HG03575 (cell line): ENCODE results near the gene GRIN2C.

Experiments used
- ATAC-seq: cut with Tn5 transposase; IDR thresholded peaks from one replicate; pipeline ENCODE4 v1.9.1; 2021; ENCODE audit not compliant: unreplicated experiment, insufficient number of reproducible peaks, low FRiP score; ENCODE audit errors: extremely low read depth

GRIN2C gene

DNA sequence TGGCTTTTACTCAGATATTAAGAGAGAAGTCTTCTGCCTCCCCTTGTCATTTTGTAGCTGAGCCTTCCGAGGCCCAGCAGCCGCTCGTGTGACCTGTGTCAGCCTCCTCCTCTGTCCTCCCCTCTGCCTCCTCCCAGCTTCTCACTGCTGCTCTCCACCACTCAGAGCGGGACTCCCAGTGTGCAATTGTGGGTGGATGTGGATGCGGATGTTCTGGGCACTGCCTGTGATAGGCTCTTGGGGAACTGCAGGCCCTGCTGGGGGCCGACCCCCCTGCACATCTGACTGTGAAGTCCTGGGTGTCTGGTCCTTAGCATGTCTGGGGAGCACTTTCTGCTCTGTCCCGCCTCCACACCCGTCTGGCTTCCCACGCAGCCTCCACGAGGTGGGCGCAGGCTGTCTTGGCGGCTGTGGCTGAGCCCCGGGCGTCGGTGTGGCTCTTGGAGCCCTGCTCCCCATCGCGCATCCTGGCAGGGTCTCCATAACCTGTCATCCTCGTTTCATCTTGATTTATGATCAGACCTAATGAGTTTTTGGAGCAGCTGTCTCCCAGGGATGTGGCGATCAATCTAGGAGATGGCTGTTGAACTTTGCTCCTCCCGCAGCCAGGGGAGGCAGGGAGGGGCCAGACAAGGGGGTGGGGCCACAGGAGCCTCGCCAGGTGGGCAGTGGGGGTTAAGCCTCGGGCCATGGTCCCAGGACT is 28.1 kb downstream of the GRIN2C start:
- ATAC-seq, result no peak

DNA sequence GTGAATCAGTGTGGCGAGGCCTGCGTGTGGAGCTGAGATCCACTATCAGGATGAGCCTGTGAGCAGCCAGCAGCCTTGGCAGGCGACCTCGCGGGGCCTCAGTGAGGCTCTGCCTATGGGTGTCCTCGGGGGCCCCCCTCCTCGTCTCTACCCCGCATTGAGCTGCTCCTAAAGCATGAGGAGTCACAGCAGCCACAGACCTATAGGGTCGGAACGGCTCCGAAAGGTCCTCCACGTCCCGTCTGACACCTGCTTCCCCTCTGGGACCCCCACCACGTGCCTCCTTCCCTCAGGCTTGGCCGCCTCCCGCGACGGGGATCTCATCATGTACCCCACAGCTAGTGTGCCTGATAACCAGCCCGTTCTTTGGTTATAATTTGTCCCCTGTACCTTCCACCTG is 28.8 kb downstream of the GRIN2C start:
- ATAC-seq, result no peak

DNA sequence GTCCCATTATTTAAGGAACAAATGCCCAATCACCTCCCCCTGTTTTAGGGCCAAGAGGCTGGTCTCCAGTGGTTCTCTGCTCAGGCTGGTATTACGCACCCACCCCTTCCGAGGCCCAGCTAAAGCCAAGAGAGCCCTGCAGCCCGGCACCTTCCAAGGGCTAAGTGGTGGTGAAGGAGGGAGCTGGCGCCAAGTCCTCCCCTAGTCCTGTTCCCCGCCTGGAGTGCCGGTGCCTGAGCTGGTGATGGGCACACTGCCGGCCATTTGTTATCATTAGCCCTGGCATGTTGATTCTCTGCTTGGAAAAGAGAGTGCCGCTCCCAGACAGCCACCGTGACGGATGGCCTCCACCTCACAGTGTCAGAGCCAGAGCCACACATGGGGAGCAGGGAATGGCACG is 31.9 kb downstream of the GRIN2C start:
- no peak for ATAC-seq

DNA sequence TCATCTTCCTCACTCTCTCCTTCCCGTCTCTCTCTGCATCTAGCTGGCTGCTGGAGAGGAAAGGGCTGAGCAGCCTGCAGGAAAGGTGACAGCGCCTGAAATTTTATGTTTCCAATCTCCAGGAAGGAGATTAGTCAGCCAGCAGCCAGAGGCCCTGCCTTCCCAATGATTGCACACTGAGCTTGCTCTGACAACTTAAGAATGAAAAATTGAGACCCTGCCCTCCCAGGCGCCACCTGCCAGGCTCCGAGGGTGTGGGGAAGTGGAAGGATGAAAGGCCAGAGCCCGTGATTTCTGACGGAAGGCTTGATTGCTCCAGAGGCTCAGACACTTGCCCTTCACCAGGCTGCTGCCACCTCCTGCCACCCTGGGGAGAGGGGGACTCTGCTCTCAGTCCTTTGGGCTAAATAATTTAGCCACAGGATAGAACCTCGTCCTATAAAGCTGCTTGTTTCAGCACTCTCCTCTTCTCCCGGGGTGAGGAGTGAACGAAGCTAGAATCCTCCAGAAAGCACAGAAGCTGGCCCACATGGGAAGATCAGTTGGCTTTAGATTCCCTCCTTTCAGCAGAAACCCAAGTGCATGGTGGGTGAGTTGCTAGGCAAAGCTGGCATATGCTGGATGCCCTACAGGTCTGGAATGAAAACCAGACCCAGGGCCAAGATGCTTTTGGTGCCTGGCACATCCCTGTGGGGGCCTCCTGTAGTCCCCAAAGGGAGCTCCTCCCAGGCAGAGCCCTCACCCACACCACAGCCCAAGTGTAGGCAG is 33.5 kb downstream of the GRIN2C start:
- ATAC-seq, result no peak

DNA sequence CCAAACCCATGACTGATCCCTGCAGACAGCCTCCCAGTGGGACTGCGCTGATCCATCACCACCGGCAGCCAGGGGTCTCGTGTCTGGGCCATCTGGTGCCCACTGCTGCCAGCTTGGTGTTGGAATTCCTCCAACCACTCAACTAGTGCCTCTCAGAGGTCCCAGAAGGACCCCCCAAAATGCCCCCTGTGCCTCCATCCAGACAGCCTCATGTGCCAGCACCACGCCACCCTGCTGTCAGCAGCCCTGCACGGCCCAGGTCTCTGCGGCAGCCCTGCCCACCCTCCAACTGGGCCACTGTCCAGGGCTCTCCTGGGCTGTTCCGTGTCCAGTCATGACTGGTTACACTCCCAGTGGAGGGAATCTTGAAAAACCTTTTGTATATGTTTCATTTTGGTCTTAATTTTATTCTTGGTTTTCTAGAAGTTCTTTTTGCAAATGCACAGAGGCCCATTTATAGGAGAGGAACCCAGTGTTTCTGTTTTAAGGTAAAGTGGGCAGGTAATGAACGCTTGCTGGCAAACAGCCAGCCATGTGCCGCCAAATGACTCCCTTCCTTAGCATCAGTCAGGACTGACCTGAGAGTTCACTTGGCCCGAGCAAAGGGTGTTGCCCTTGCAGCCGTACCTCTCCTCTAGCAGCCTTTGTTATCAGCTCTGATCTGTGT is 34.6 kb downstream of the GRIN2C start:
- no peak for ATAC-seq

DNA sequence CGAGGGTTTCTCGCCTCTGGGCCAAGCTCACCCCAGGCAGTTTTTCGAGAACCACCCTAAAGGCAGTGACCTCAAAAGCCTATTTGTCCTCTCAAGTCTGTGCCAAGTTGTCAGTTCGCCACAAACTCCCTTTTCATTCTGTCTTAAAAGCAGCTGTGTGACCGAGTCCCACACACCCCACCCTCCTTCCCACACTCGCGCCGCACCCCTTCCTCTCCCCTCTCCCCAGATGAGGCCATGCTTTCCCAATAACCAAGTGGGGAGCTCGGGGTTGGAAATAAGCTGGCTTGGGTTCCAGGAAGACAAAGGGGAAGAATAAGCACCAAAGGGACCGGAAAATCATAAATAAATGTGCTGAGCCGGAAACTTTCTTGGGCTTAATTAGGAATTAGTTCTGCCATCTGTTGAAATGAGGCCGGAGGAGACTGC is 36.7 kb downstream of the GRIN2C start:
- ATAC-seq, result no peak

DNA sequence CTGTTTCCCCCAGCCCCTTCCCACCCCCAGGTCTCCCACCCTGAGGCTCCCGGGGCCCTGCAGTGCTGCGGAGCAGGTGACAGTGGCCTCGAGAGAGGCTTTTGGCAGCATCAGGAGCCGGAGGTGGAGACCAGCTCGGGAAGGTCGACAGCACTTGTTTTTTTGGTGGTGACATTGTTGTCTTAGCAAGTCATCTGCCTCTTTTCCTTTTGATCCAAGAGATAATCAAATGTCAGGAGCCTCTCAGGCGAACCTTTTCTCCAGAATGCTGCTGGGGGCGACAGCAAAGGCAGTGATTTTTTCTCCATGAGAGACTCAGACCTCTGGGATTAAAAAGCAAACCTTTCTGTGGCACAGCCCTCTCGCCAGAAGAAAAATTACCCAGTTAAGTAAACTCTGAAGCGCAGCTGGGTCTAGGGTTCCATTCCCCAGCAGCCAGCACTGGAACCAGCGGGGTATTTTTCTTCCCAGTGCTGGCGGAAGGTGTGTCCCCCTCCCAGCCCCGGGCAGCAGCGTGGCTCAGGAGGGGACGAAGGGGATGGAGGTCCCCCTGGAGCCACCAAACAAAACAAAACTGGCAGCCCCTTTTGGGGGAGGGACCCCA is 37.2 kb downstream of the GRIN2C start:
- no peak for ATAC-seq

DNA sequence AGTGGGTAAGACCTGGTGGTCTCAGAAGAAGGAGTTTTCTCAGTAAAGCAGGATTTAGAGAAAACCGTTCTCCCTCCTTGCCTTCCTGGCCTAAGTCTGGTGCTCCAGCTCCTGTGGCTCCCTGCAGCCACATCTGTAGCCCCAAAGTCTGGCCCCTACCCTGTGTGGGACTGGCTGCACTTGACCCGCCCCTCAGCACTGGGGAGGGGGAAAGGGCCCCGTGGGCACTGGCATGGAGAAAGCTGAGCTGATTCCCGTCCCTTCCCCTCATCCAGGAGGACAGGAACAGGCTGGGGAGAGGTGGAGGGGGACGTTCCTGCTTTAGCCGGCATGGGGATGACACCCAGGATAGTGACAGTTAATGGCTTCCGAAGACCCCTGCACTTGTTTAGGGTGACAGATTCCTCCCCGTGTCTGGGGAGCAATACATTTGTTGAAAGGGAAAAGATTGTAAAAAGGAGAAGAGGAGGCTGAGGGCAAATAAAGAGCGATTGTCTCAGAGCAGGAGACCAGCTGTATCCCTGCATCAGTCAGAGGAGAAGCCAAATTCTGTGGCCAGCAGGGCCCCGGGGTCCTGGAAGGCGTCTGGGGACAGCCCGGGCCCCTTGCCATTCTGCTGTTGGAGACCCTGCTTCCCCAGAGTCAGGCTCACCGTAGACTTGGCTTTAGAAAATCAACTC is 37.9 kb downstream of the GRIN2C start:
- ATAC-seq, result no peak

DNA sequence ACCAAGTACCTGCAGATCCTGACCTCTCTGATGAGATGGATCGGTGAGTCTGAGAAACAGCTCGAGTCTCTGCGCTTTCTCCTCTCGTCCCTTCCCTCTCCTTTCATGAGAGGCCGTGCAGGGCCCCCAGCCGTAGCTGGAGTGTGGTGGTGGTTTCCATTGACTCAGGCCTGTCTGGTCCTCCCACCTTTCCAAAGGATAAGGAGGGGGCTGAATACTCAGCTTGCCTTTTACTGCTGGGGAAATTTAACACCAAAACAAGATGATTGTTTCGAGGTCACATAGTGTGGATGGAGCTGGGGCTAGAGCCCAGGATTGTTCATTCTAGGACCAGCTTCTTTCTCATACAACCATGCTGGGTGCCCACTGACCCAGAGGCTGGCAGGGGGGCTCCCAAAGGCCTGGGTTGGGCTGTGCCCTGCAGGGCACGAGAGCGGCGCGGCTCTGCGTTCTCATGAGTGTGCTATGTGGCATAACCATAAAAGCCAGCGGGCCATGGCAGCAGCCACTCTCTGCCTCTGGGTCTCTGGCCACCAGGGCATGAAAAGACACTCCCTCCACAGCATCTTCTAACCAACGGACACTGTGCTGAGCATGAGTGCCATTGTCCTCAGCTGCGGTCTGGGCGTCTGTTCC is 39.8 kb downstream of the GRIN2C start:
- ATAC-seq, result no peak

DNA sequence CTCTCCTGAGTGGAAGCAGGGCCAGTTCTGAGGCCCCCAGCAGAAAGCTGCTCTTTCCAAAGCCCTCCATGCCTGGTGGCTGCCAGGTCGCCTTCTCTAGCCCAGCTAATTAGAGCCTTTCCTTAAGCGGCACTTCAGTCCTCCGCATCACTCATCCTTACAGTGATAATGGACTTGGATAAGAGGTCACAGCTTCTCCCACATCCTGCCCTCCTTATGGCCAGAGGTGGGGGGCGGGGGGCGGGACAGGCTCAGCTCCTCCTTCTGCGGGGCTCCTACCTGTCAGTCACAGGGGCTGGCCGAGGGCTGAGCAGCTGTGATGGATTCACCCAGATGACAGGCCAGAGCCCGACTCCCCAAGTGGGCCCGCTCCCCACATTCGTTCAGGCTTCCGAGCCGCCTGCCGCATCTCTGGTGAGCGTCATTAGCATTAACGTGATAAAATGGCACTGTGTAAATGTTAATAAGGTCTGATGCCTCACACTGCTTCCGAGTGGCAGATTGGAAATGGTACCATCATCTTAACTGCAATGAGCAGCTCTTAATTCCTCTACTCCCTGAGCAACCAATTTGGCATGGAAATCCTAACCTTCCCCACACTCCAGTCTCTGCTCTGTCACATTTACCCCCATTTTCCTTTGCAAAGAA is 41.3 kb downstream of the GRIN2C start:
- no peak for ATAC-seq

DNA sequence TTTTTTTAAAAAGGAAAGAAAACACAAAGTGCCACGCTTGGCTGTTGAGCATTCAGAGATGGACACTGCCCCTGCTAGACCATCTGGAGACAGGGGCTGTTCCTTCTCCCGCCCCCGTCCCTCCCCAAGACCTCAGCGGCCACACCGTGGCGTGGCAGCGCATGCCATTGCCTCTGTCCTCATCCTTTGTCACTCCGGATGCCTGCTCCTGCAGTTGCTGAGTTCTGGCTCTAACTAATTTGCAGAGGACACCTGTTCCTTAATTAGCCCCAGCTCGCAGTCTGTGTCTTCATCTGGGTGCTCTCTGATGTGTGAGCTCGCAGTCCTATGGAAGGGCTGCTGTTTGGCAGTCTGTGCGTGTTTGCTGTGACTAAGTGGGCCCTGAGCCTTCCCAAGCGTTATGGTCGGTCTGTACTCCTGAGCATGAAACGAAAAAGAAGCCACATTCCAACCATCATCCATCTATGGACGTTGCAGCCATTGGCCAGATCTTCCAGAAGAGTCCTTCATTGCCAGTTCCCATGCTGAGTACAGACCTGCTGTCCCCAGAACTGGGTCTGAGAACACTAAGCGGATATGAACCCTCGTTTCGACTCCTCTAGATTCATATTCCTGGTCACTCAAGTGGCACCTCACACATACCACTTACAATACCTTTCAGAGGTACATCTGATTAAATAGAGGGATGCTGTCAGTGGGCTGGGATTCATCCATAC is 42.6 kb downstream of the GRIN2C start:
- ATAC-seq, result no peak

DNA sequence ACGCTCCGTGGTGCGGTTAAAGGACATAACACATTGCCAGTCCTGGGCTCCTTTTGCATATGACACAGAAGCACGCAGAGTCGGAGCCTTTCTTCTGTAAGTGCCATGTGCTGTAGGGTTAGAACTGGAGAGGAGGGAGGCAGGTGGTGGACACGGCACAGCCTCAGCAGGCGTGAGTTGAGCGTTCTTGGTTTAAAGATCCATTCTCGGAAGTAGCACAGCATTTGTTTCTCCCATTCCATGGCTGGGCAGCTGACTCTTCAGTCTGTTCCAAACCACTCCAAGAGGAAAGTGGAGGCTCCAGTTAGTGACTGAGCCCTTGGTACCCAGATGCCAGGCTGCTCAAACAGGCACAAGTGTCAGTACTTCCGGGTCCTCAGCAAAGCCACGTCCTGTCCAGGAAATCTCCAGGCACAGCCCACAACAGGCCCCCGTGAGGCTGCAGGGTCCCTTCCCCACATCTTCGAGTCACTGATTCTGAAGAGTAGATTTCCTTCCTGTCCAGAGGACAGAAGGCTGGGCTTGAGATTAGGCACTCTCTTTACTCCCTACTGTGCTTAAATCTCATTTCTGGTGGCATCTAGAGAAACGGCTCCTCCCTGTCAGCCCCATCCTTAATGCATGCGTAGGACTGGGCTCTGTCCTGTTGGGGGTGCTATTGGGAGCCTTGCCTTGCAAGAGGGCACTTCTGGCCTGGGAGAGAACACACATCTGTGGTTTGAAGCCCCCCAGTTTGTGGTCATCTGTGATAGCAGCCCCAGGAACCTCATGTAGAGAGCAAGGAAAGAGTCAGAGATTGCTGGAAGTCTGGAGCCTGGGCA is 43.9 kb downstream of the GRIN2C start:
- no peak for ATAC-seq

DNA sequence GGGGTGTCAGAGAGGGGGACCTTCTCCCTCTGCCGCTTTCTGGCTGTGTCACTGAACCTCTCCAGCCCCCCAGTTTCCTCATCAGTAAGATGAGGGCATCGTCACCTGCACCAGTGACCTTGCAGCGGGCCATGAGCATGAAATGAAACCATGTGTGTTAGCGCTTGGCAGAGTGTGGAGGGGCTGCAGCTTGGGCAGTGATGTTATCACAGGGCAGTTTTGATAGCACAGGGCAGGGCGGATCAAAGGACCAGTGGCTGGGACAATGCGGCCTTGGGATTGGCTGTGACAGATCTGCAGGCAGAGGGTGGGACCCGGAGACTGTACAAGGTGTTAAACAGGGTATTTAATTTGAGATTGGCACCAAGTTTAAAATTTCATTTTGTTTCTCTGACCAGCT is 44.6 kb downstream of the GRIN2C start:
- ATAC-seq, result no peak

DNA sequence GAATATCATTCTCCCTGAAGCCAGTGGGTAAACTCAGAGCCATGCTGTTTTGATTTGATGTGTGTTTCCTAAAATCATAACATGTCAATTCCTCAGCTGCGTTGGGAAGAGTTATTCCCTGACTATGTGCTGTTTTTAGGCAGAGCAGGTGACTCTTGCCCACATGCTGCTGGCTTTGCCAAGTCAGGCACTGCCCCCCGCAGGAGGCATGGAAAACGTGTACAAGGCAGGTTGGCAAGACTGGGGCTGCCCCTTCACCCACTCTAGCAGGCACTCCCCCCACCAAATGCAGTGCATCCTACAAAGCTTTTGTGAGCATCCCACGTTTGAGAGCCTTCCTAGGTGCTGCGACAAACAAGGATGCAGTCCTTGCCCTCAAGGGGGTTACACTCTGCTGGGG is 45.2 kb downstream of the GRIN2C start:
- no peak for ATAC-seq

DNA sequence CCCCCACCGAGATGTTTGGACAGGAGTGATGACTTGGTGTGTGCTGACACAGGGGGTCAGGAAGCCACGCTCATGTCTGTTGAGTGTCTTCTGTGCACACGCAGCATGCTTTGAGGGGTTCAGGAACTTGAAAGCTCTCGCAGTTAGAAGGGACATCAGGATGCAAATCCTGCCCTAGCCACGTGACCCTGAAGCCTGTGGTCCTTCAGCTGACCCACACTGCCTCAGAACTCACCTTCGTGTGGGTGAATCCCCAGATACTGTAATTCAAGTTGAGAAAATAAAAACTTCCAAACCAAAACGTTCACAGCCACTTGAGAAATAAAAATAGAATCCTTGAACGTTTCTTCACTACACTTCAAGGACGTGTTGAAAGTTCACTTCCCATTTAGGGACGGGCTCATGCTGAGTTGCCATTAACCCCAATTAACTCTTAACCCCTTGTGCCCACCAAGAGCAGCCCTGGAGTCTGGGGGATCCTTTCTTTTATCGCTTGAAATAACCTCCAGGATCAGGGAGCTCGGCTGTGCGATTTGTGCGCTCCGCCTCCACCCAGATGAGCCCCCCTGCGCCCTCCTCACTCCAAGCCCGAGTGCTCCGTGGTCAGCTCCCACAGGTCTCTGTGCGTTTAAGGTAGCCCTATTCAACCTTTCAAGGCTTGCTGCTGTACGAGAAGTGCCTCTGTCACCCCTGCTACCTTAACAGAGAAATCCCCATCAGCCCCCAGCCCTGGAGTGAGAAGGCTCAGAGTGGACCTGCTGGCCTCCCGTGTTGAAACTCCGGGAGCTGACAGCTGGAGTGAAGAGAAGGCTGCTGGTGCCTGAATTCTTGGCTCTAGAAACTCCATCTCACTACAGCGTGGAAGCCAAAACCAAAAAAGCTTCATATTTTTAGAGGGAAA is 47.3 kb downstream of the GRIN2C start:
- no peak for ATAC-seq
